ENCODE measurements around the gene SHLD1. TPM values are rescaled to one million over a fixed set of nuclear protein-coding genes. Genes with fewer than 3 reads are reported as not detected.

SHLD1 gene
- total and polyA plus RNA-seq, 2 donors (not counting 1 experiment from before 2014, with no cell fraction given), result 3.3 to 4.2 TPM

- TF ChIP-seq EZH2 (IDR thresholded peaks at IDR 0.05; ENCODE audit: low read length, missing control alignments) (no peak), CTCF (conservative IDR thresholded peaks at IDR 0.05 in 1 of 2, IDR thresholded peaks at IDR 0.05 in 1 of 2; ENCODE audit: low read depth in 1 of 2, low read length in 2 of 2) (no peak)
- H3K4me3 ChIP-seq (replicated peaks in 1 of 4; ENCODE audit: control extremely low read depth in 1 of 4, insufficient read depth in 1 of 4, low read depth in 3 of 4, low read length in 4 of 4), result no peak overlapping the region
- no peaks in the 10 kb centered on the region for H3K4me1 ChIP-seq (ENCODE audit: control insufficient read depth, extremely low read depth, insufficient read depth, low read length)
- H3K27ac ChIP-seq (ENCODE audit: insufficient read depth, low read length), result no peak overlapping the region
- no peaks in the 10 kb centered on the region for H4K20me1 ChIP-seq (ENCODE audit: control insufficient read depth, extremely low read depth, insufficient read depth, low read length)
- H3K4me2 ChIP-seq (ENCODE audit: extremely low read depth, insufficient read depth, low read length), result no peak overlapping the region
- no peaks in the 10 kb centered on the region for H3K9me3 ChIP-seq (ENCODE audit: control insufficient read depth, insufficient read depth, low read depth, low read length)
- H3K36me3 ChIP-seq (ENCODE audit: control insufficient read depth, insufficient read depth, low read length), result no peaks in the 10 kb centered on the region
- no peak overlapping the region for H2AFZ ChIP-seq (ENCODE audit: low read length)
- no peaks in the 10 kb centered on the region for H3K79me2 ChIP-seq (ENCODE audit: control insufficient read depth, insufficient read depth, low read length)
- H3K9ac ChIP-seq (ENCODE audit: insufficient read depth, low read length), result no peak overlapping the region
- DNase-seq (ENCODE audit: low read depth in 2 of 2), result no peak
- H3K27me3 ChIP-seq (ENCODE audit: control insufficient read depth, insufficient read depth, low read length), result no peaks in the 10 kb centered on the region
Measured at GRCh38 chr20:5772704-5773103, 22.5 kb downstream of the SHLD1 start.

- no peak for DNase-seq (ENCODE audit: low read depth in 2 of 2)
- no peaks in the 10 kb centered on the region for H3K36me3 ChIP-seq (ENCODE audit: control insufficient read depth, insufficient read depth, low read length)
- TF ChIP-seq EZH2 (IDR thresholded peaks at IDR 0.05; ENCODE audit: low read length, missing control alignments), result no peak
- TF ChIP-seq CTCF (conservative IDR thresholded peaks at IDR 0.05 in 1 of 2, IDR thresholded peaks at IDR 0.05 in 1 of 2; ENCODE audit: low read depth in 1 of 2, low read length in 2 of 2), result no peak
Measured at GRCh38 chr20:5773589-5773988, 23.4 kb downstream of the SHLD1 start.

GRCh38 chr20:5776077-5776476 is 25.9 kb downstream of the SHLD1 start:
- Histone ChIP-seq H3K9ac (ENCODE audit: insufficient read depth, low read length) (no peak overlapping the region), H4K20me1 (ENCODE audit: control insufficient read depth, extremely low read depth, insufficient read depth, low read length) (no peaks in the 10 kb centered on the region), H3K4me3 (replicated peaks in 1 of 4; ENCODE audit: control extremely low read depth in 1 of 4, insufficient read depth in 1 of 4, low read depth in 3 of 4, low read length in 4 of 4) (no peak overlapping the region), H3K79me2 (ENCODE audit: control insufficient read depth, insufficient read depth, low read length) (no peaks in the 10 kb centered on the region), H3K4me1 (ENCODE audit: control insufficient read depth, extremely low read depth, insufficient read depth, low read length) (no peaks in the 10 kb centered on the region), H3K36me3 (ENCODE audit: control insufficient read depth, insufficient read depth, low read length) (no peaks in the 10 kb centered on the region), H3K4me2 (ENCODE audit: extremely low read depth, insufficient read depth, low read length) (no peak overlapping the region), H3K9me3 (ENCODE audit: control insufficient read depth, insufficient read depth, low read depth, low read length) (no peaks in the 10 kb centered on the region), H3K27me3 (ENCODE audit: control insufficient read depth, insufficient read depth, low read length) (no peaks in the 10 kb centered on the region), H2AFZ (ENCODE audit: low read length) (no peak overlapping the region), H3K27ac (ENCODE audit: insufficient read depth, low read length) (no peak overlapping the region)
- DNase-seq (ENCODE audit: low read depth in 2 of 2), result no peak
- no peak for TF ChIP-seq CTCF (conservative IDR thresholded peaks at IDR 0.05 in 1 of 2, IDR thresholded peaks at IDR 0.05 in 1 of 2; ENCODE audit: low read depth in 1 of 2, low read length in 2 of 2)

More at GRCh38 chr20:5773589-5773988, 23.4 kb downstream of the SHLD1 start:
- Histone ChIP-seq H3K27ac (ENCODE audit: insufficient read depth, low read length) (no peak overlapping the region), H4K20me1 (ENCODE audit: control insufficient read depth, extremely low read depth, insufficient read depth, low read length) (no peaks in the 10 kb centered on the region), H3K9me3 (ENCODE audit: control insufficient read depth, insufficient read depth, low read depth, low read length) (no peaks in the 10 kb centered on the region), H3K4me1 (ENCODE audit: control insufficient read depth, extremely low read depth, insufficient read depth, low read length) (no peaks in the 10 kb centered on the region), H3K4me2 (ENCODE audit: extremely low read depth, insufficient read depth, low read length) (no peak overlapping the region), H3K9ac (ENCODE audit: insufficient read depth, low read length) (no peak overlapping the region), H3K27me3 (ENCODE audit: control insufficient read depth, insufficient read depth, low read length) (no peaks in the 10 kb centered on the region), H2AFZ (ENCODE audit: low read length) (no peak overlapping the region), H3K79me2 (ENCODE audit: control insufficient read depth, insufficient read depth, low read length) (no peaks in the 10 kb centered on the region), H3K4me3 (replicated peaks in 1 of 4; ENCODE audit: control extremely low read depth in 1 of 4, insufficient read depth in 1 of 4, low read depth in 3 of 4, low read length in 4 of 4) (no peak overlapping the region)
